Astrocyte of the hippocampus (primary cell): ENCODE measurements around the gene THSD4.
A peak's percentile ranks its signal among the peaks of the same experiment; 100 is the strongest.

Experiments
- DNase-seq: peaks from one replicate; pipeline ENCODE4 v3.0.0; 2011; ENCODE audit warnings: low read depth, low spot score

THSD4 gene

GRCh38 chr15:71541746-71542145, 426.5 kb downstream of the THSD4 start:
- no peak for DNase-seq

DNA sequence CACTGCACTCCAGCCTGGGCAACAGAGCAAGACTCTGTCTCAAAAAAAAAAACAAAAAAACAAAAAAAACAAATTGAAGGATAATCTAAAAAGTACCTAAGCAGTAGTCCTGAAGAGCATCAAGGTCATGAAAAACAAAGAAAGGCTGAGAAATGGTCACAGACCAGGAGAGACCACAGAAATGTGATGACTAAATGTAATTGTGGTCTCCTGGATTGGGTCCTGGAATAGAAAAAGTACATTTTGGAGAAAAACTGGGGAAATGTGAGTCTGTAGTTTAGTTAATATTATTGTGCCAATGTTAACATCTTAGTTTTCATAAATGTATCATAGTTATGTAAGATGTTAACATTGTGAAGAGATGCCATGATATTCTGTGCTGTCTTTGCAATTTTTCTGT, 427.6 kb downstream of the THSD4 start:
- DNase-seq, result peak; percentile 55

DNA sequence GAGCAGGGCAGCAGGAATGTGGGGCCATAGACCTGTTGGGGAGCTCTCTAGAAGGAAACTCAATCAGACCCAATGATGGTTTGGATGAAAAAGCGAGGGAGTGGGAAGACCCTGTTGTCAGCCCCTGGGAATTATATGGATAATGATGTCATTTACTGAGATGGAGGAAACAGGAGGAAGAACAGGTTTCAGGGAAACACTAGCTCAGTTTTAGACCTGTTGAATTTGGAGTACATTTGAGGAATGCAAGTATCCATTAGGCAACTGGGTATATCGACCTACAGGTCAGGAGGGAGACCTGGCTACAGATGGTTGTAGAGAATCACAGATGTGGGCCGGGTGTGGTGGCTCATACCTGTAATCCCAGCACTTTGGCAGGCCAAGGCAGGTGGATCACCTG, 428.1 kb downstream of the THSD4 start:
- no peak for DNase-seq

DNA sequence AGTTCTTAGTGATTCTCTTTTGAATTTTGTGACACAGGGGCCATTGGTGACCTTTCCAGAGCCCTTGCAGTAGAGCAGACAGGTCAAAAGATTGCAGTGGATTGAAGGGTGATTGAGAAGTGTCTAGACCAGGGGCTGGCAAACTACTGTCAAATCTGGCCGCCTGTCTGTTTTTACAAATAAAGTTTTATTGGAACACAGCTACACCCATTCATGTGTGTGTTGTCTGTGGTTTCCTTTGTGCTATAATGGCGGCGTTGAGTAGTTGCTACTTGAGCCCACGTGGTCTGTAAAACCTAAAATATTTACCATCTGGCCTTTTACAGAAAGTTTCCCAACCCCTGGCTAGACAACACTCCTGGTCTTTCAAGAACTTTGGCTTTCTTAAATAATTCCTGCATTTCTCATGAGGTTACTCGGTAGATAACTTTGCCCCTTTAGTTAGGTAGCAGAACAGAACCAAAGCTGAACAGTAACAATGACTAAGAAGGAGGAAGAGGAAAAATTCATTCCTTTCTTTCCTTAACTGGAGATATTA, 430.0 kb downstream of the THSD4 start:
- peak; percentile 36 for DNase-seq

DNA sequence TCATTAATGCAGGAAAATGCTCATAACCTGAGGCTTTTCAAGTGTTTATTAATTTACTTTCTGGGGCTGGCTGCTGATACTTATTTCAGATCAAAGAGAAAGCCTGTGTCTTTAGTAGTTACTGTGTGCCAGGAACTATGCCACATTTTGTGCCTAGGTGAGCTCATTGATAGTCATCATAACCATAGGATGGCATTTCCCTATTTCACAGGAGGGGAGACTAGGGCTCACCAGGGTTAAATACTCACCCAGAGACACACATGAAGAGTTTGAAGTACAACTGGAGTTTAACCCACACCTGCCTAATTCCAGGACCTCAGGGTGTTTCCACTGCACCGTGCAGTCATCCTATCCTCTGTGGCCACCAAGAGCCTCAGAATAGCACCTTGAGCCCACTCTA, 430.7 kb downstream of the THSD4 start:
- DNase-seq, result no peak

DNA sequence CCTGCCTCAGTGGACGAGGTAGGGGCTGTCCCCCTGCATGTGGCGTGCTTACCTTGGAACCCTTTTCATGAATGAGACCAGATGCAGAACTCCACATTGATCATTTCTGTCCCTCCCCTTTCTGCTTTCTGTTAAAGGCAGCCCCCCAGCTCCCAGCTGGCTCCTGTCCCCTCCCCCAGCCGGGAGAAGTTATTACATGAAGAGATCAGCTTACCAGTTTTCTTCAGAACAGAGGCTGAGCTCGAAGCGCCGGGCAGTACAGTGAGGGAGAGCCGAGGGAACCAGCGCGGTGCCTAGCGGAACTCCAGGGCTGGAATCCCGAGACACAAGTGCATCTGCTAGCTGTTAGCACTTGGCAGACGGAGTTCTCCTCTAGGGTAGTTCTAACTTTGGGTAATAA, 431.7 kb downstream of the THSD4 start:
- DNase-seq, result peak; percentile 19

DNA sequence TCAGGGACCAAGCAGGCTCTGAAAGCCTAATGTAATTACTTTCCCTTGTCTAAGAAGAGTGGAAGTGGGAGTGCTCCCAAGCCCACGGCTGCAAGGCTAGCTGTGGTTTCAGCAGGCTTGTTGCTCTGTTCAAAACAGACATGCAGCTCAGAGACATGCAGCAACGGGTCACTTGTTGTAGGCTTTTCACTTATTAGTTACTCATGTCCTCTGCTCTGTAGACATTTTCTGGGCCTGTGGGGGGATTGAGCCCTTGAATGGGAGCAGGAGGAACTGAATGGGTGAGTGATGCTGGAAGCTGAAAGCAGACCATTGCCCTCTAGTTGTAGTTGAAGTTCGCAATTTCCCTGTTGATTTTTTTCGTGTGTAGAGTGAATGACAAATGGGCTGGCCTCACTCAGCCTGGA, 433.1 kb downstream of the THSD4 start:
- DNase-seq, result no peak

GRCh38 chr15:71549091-71549490, 433.8 kb downstream of the THSD4 start:
- DNase-seq, result no peak

- DNase-seq, result no peak
Measured at GRCh38 chr15:71549697-71550096, 434.4 kb downstream of the THSD4 start.

DNA sequence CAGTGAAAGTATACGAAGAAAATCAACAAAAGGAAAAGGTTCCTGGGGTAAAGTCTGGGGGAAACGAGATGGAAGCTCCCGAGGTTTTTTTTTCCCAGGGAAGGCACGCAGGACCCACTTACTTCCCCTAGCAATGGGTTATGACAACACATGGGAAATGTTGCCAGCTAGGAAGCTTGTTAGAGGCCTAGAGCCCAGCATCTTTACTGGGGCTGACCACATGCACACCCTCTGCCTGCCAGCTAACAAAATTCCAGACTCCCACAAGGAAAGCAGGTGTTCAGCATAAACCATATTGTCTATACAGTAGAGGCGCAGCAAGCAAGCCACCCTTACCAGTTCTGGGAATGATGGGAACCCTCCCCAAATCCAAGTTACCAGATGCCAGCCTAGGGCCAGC, 436.3 kb downstream of the THSD4 start:
- peak; percentile 14 for DNase-seq

GRCh38 chr15:71559098-71559497, 443.8 kb downstream of the THSD4 start:
- DNase-seq, result peak; percentile 89

- no peak for DNase-seq
Measured at GRCh38 chr15:71559616-71560015, 444.3 kb downstream of the THSD4 start.

DNA sequence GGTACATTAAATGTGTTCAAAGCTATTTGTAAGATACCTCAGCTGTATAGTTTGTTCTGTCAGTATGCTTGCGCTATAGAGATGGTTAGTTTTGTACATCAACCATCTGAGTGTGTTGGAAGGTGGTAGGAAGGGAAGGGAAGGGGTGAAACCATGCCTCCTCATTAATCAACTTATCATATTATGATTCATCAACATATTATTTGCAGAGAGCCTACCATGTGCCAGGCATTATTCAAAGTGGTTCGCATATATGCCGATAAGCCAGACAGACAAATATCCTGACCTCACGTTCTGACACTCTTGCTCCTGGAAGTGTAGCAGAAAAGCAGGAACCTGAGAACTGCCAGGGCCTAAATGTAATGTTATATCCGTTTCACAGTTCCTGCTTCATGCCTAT, 447.0 kb downstream of the THSD4 start:
- DNase-seq, result no peak

GRCh38 chr15:71564217-71564616, 448.9 kb downstream of the THSD4 start:
- no peak for DNase-seq

DNA sequence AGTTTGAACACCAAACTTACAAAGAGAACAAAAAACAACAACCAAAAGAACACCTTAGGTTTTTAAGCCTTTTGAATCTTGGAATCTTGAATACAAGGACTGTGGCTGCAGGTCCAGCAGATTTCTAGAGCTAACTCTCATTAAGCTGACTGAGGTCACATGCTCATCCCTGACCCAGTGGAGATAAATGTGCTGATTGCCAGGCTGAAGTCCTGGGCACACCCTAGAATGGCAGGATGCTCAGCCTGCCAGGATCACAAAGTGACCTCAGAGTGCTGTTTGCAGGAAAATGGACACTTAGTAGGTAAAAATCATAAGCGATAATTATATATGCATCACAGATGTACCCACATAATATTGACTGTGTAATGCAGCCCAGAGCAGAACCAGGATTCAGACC, 449.7 kb downstream of the THSD4 start:
- DNase-seq, result no peak

- DNase-seq, result peak; percentile 32
Measured at GRCh38 chr15:71565631-71566160, 450.4 kb downstream of the THSD4 start.

GRCh38 chr15:71566226-71566625, 451.0 kb downstream of the THSD4 start:
- DNase-seq, result no peak

DNA sequence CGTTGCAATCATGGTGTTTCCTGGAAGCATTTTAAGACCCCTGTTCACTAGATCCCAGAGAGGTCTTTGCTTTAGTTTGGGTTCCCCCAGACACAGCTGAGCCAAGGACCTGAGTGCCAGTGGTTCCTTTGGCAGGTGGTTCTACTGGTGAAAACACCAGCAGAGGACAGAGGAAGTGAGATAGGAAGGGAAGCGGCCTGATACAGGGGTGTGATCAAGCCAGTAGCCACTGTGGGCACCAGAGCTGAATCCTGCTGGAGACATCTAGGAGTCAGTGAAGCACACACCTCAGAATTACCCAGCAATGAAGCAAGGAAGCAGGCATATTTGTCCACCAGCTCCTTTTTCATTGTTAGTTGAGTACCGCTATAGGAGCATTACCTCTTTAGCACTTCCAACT, 451.9 kb downstream of the THSD4 start:
- DNase-seq, result no peak

DNA sequence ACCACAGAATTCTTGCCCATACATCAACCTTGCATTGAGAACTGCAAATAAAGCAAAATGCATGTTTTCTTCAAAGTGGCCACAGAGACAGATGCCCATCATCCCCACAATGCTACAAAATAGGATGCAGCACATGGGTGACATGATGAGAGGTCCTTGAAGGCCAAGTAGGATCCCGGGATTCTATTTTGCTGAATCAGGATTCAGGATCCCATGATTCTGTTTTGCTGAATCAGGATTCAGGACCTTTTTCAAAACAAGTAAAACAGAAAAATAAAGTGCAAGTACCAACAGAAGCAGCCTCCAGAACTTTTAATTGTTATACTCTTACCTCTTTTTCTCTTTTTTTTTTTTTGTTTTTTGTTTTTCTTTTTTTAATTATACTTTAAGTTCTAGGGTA, 453.0 kb downstream of the THSD4 start:
- no peak for DNase-seq

DNA sequence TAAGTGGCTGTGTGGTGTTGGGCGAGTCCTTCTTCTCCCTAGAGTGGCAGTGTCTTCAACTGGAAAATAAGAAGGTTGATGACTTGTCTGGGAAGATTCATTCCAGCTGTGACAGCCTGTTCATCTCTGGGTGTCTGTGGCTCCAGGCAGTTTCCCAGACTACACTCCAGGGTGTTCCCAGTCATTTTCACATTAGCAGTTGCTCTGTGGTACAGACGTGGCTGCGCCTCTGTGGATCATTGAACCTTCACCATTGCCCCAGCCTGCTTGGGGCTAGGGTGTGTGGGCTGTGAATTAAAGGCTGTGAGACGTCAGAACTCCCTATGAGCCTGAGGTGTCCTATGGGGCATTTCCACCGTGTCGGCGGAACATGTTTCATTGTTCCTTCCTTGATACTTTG, 455.5 kb downstream of the THSD4 start:
- DNase-seq, result no peak

GRCh38 chr15:71571641-71572040, 456.4 kb downstream of the THSD4 start:
- DNase-seq, result no peak

GRCh38 chr15:71572452-71573053, 457.3 kb downstream of the THSD4 start:
- DNase-seq, result peak; percentile 21

DNA sequence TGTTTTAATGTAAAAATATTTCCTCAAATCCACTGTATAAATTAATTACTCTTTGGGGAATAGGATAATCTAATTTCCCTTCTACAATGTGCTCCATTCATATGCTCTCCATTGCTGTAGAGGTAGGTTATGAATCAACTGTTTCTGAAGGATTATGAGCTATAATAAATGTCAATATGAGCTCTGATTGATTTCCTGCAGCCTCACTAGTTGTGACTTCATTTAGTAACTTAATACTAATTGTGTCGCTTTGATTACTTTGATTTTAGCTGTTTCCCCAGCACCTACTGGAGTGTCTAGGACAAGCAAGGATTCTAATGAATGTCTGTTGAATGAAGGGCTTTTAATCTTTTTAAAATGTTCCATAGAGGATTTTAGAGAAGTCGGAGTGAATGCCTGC, 458.3 kb downstream of the THSD4 start:
- DNase-seq, result no peak
